ENCODE measurements around the gene PSMD13. TPM values are rescaled to one million over a fixed set of nuclear protein-coding genes. Genes with fewer than 3 reads are reported as not detected.

PSMD13 gene
- total and polyA plus RNA-seq, 2 of the 13 experiments (the other 11 are each of a cell fraction or from before 2014, with no cell fraction given), result 83.0 to 117 TPM

DNA sequence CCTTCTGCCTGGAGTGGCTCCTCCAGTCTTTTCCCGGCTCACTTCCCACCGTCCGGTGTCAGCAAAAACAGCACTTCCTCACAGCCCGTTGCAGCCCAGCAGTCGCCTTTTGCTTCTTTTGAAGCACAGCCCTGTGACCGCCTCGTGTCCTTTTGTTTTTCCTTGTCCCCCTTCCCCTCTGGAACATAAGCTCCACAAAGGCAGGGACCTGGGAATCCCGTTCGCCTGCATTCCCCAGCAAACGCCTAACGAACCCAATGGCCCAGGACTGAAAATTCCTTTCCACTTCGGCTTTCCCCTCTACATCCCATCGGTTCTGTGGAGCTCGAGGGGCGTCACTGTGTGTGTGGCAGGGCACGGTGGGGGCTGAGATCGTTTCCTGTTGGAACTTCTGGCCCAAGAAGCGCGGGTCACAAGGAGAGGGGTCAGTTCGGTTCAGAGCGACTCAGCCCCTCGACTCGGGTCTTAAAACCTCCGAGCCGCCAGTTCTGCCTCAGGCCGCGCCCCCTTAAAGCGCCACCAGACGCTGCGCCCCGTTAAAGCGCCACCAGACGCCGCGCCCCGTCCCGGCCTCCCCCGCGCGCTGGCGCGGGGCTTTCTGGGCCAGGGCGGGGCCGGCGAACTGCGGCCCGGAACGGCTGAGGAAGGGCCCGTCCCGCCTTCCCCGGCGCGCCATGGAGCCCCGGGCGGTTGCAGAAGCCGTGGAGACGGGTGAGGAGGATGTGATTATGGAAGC is 28.4 kb upstream of the PSMD13 start:
- CTCF ChIA-PET (ENCODE audit: low intra/inter-chr PET ratio, low total read pairs), result no interaction called here
- peaks cover 46% of the 10 kb centered on the region for H3K79me2 ChIP-seq (ENCODE audit: insufficient read depth, low read length)
- H3K9ac ChIP-seq (ENCODE audit: insufficient read depth, low read depth, low read length), result peak overlapping the region; percentile 100
- peaks cover 36% of the 10 kb centered on the region for H3K4me1 ChIP-seq (ENCODE audit: insufficient read depth, low read length)
- H2AFZ ChIP-seq (ENCODE audit: low read length), result no peak overlapping the region
- peak overlapping the region; percentile 75 to 90 (median 89) for H3K4me3 ChIP-seq (replicated peaks in 1 of 3; ENCODE audit: insufficient read depth in 1 of 3, low read depth in 2 of 3, low read length in 3 of 3)
- no peaks in the 10 kb centered on the region for H3K9me3 ChIP-seq (ENCODE audit: low read length)
- H3K27me3 ChIP-seq (ENCODE audit: control insufficient read depth in 1 of 2, insufficient read depth in 2 of 2, low read length in 2 of 2), result no peaks in the 10 kb centered on the region; a peak in 1 of 5 replicates
- FAIRE-seq (no peak), DNase-seq (ENCODE audit: low spot score) (peak; percentile 55), ATAC-seq (peak; percentile 78)
- peak overlapping the region; percentile 97 for H3K4me2 ChIP-seq (ENCODE audit: low read depth, low read length)
- in situ Hi-C loops (cut with HindIII; ENCODE audit: extremely low pct_ligation_motif_present, low pct_unique_long_range_greater_than_20kb), result no loop called here
- POLR2A ChIA-PET, result interaction anchor here (1.4 to 3.9 kb wide), 3 partner anchors 27 to 298 kb away, joined by 3 to 20 read pairs (median 10); partner anchors contain the start of genes RNH1 and SIRT3
- no TSS peak for BruUV-seq (replicated peaks)
- intact Hi-C loops (cut with micrococcal nuclease; ENCODE audit: unreplicated experiment), result no loop called here
- peaks cover 31 to 61% of the 10 kb centered on the region in 2 experiments for H3K36me3 ChIP-seq (replicated peaks in 1 of 2; ENCODE audit: control insufficient read depth in 1 of 2, insufficient read depth in 2 of 2, low read length in 2 of 2)
- H4K20me1 ChIP-seq (ENCODE audit: insufficient read depth, low read length), result peaks cover 7% of the 10 kb centered on the region; the same call in 1 of the 2 replicates
- peak overlapping the region; percentile 96 for H3K27ac ChIP-seq (ENCODE audit: extremely low read length, insufficient read depth, low read length)
- under 1% methylated on average over 25 of the region's 57 CpGs for WGBS (ENCODE audit: low lambda C conversion rate)
- TF ChIP-seq RXRB (CRISPR knock-in tag; IDR thresholded peaks at IDR 0.05; ENCODE audit: borderline replicate concordance) (0 out of 2 replicates have a peak, but pooled peaks have one; percentile 9), DNMT3B (CRISPR knock-in tag; conservative IDR thresholded peaks at IDR 0.05) (no peak), ETS1 (CRISPR knock-in tag; IDR thresholded peaks at IDR 0.05) (no peak), ZGPAT (CRISPR knock-in tag; IDR thresholded peaks at IDR 0.05) (no peak), ZFX (CRISPR knock-in tag; IDR thresholded peaks at IDR 0.05; ENCODE audit: low read depth) (peak; percentile 75), RARG (CRISPR knock-in tag; IDR thresholded peaks at IDR 0.05; ENCODE audit: low read depth) (no peak), WIZ (CRISPR knock-in tag; IDR thresholded peaks at IDR 0.05) (no peak), FOXC1 (CRISPR knock-in tag; IDR thresholded peaks at IDR 0.05; ENCODE audit: borderline replicate concordance) (no peak), ZNF18 (CRISPR knock-in tag; IDR thresholded peaks at IDR 0.05; ENCODE audit: insufficient replicate concordance) (peak; percentile 36), GTF3A (CRISPR knock-in tag; conservative IDR thresholded peaks at IDR 0.05) (no peak), ZNF776 (CRISPR knock-in tag; IDR thresholded peaks at IDR 0.05) (no peak), EEA1 (CRISPR knock-in tag; IDR thresholded peaks at IDR 0.05; ENCODE audit: borderline replicate concordance) (no peak), CSRNP1 (CRISPR knock-in tag; IDR thresholded peaks at IDR 0.05) (peak; percentile 50; the same call in 1 of the 2 replicates), ZKSCAN8 (CRISPR knock-in tag; IDR thresholded peaks at IDR 0.05; ENCODE audit: borderline replicate concordance) (no peak), ZNF577 (CRISPR knock-in tag; IDR thresholded peaks at IDR 0.05; ENCODE audit: borderline replicate concordance, low read depth) (no peak)
- TF ChIP-seq, protein P1, sequence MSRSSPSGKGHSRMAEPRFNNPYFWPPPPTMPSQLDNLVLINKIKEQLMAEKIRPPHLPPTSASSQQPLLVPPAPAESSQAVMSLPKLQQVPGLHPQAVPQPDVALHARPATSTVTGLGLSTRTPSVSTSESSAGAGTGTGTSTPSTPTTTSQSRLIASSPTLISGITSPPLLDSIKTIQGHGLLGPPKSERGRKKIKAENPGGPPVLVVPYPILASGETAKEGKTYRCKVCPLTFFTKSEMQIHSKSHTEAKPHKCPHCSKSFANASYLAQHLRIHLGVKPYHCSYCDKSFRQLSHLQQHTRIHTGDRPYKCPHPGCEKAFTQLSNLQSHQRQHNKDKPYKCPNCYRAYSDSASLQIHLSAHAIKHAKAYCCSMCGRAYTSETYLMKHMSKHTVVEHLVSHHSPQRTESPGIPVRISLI (CRISPR knock-in tag; IDR thresholded peaks at IDR 0.05; ENCODE audit: borderline replicate concordance), result no peak

Measured in HepG2 (cell line).